Liver (tissue), 9 donors: ENCODE measurements around the gene MEIG1. TPM values are rescaled to one million over a fixed set of nuclear protein-coding genes. Genes with fewer than 3 reads are reported as not detected.

Experiments used
- DNase-seq: peaks from one replicate; pipeline ENCODE4 v3.0.0-alpha.2; 2017; ENCODE audit warnings: low spot score
- H3K27ac ChIP-seq, 2 donors: one replicate each; pipeline ENCODE4 v1.7.0; 2013; ENCODE audit warnings: inconsistent platforms in 2 of 2, low read length in 2 of 2, control low read depth in 1 of 2, low read depth in 1 of 2, mild to moderate bottlenecking in 1 of 2
- H3K27me3 ChIP-seq, 4 donors: one replicate each; pipeline versions ENCODE4 v1.6.1 to v1.7.0; 2013; ENCODE audit warnings: low read length in 3 of 4, inconsistent platforms in 1 of 4, mild to moderate bottlenecking in 1 of 4, moderate library complexity in 1 of 4; ENCODE audit not compliant: control insufficient read depth in 4 of 4, insufficient read depth in 4 of 4
- H3K36me3 ChIP-seq, 4 donors: one replicate each; pipeline versions ENCODE4 v1.6.1 to v1.7.0; 2013; ENCODE audit warnings: low read length in 3 of 4, mild to moderate bottlenecking in 3 of 4, low read depth in 1 of 4, moderate library complexity in 1 of 4; ENCODE audit not compliant: control insufficient read depth in 4 of 4, insufficient read depth in 3 of 4
- H3K4me1 ChIP-seq, 4 donors: one replicate each; pipeline versions ENCODE4 v1.6.1 to v1.7.0; 2013; ENCODE audit warnings: low read length in 3 of 4, mild to moderate bottlenecking in 3 of 4, moderate library complexity in 1 of 4; ENCODE audit not compliant: control insufficient read depth in 4 of 4, insufficient read depth in 4 of 4
- H3K4me3 ChIP-seq, 3 donors: one replicate each; pipeline versions ENCODE4 v1.6.1 to v1.7.0; 2013; ENCODE audit warnings: low read length in 3 of 3, control low read depth in 1 of 3, low read depth in 1 of 3, mild to moderate bottlenecking in 1 of 3
- H3K9ac ChIP-seq, 2 donors: one replicate each; pipeline ENCODE4 v1.7.0; 2013; ENCODE audit warnings: low read length in 2 of 2, mild to moderate bottlenecking in 2 of 2, moderate library complexity in 2 of 2, control low read depth in 1 of 2, low read depth in 1 of 2
- H3K9me3 ChIP-seq, 4 donors: one replicate each; pipeline versions ENCODE4 v1.6.1 to v1.7.0; 2013; ENCODE audit warnings: low read length in 3 of 4; ENCODE audit not compliant: control insufficient read depth in 4 of 4
- EGR1 ChIP-seq, 2 donors: IDR thresholded peaks; 2 replicates each; pipeline ENCODE4 v1.6.1; 2016 to 2018; ENCODE audit warnings: antibody characterized with exemption in 2 of 2, low read depth in 2 of 2
- FOXA1 ChIP-seq: IDR thresholded peaks from 2 replicates; pipeline ENCODE4 v1.6.1; 2016; ENCODE audit warnings: antibody characterized with exemption
- GABPA ChIP-seq, 2 donors: IDR thresholded peaks in 1 of 2; conservative IDR thresholded peaks in 1 of 2; 2 replicates each; pipeline ENCODE4 v1.6.1; 2016; ENCODE audit warnings: antibody characterized with exemption in 2 of 2, mild to moderate bottlenecking in 1 of 2, moderate library complexity in 1 of 2
- HNF4G ChIP-seq: IDR thresholded peaks from 2 replicates; pipeline ENCODE4 v1.6.1; 2016; ENCODE audit warnings: antibody characterized with exemption
- JUND ChIP-seq, 2 donors: IDR thresholded peaks; 2 replicates each; pipeline ENCODE4 v1.6.1; 2016; ENCODE audit warnings: antibody characterized with exemption in 2 of 2
- NR2F2 ChIP-seq: IDR thresholded peaks from 2 replicates; pipeline ENCODE4 v1.6.1; 2016; ENCODE audit warnings: antibody characterized with exemption
- RAD21 ChIP-seq, 2 donors: IDR thresholded peaks; 2 replicates each; pipeline ENCODE4 v1.6.1; 2016; ENCODE audit warnings: antibody characterized with exemption in 2 of 2, mild to moderate bottlenecking in 2 of 2
- REST ChIP-seq: IDR thresholded peaks from 2 replicates; pipeline ENCODE4 v1.6.1; 2016; ENCODE audit warnings: antibody characterized with exemption, mild to moderate bottlenecking
- RXRA ChIP-seq, 2 donors: IDR thresholded peaks; 2 replicates each; pipeline ENCODE4 v1.6.1; 2017 to 2018; ENCODE audit warnings: antibody characterized with exemption in 2 of 2, mild to moderate bottlenecking in 1 of 2
- SP1 ChIP-seq: IDR thresholded peaks from 2 replicates; pipeline ENCODE4 v1.6.1; 2018; ENCODE audit warnings: antibody characterized with exemption, mild to moderate bottlenecking
- ZBTB33 ChIP-seq: IDR thresholded peaks from 2 replicates; pipeline ENCODE4 v1.6.1; 2016; ENCODE audit warnings: antibody characterized with exemption
- WGBS: extraction: QIAGEN DNeasy Blood & Tissue Kit; methylation state at CpG from one replicate; pipeline ENCODE4 v1.1.7; 2013; 5-methylcytosine and 5-hydroxymethylcytosine counted together
- polyA plus RNA-seq, 2 donors: library from polyadenylated mRNA; stranded (reverse) in 1 of 2; unstranded in 1 of 2; fragments of 200-250 nt in 1 of 2; fragments of >200 nt in 1 of 2; fragmentation: Nextera tagmentation in 1 of 2; extraction: Ambion mirVana in 1 of 2; gene quantifications; one replicate each; pipeline versions ENCODE4 v1.2.1 to v1.2.3, GENCODE V29; 2013 to 2015
- total RNA-seq, 2 donors: library from RNA; depleted of rRNA; stranded (reverse); fragments of >200 nt; gene quantifications; one replicate each; pipeline ENCODE4 v1.2.3, GENCODE V29; 2014
- TF ChIP-seq, protein P1 (sequence below): IDR thresholded peaks from 2 replicates; pipeline ENCODE4 v1.6.1; 2016; ENCODE audit warnings: antibody characterized with exemption
- TF ChIP-seq, protein P2 (sequence below): fragments of 150-350 bp; IDR thresholded peaks from 2 replicates; pipeline ENCODE4 v1.5.1; 2017; ENCODE audit warnings: improper control_type of control experiment, low read depth, low read length; ENCODE audit not compliant: missing input control
- TF ChIP-seq, protein P3 (sequence below): IDR thresholded peaks from 2 replicates; pipeline ENCODE4 v1.6.1; 2016; ENCODE audit warnings: antibody characterized with exemption
- donor health status: healthy.
- donor health status: healthy.
- donor health status: healthy.
- donor health status: healthy.
- donor health status: healthy.

Gene MEIG1
- total and polyA plus RNA-seq, 4 donors, result 0.33 TPM; not detected in 3

DNA sequence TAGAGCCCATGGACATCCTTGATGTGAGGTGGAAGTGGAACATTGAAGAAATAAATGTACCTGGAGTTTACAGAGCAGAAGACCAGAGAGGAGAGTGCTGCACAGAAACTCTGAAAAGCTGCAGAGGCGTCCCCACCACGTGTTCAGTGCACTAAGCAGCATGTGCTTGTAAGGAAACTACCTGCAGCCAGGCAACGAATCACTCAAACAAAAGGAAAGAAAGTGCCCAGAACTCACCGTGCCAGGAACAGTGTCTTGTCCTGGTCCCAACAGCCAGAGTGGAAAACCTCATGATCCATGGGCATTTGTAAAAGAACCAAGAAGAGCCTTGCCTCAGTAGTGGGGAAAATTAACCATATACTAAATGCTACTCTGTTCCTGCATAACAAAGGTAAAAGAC is 48.2 kb upstream of the MEIG1 start:
- no peak for TF ChIP-seq RXRA (IDR thresholded peaks at IDR 0.05)
- no peak for DNase-seq
- Histone ChIP-seq H3K27ac (no peak overlapping the region), H3K9ac (no peak overlapping the region), H3K4me3 (no peak overlapping the region), H3K36me3 (peaks cover 0 to 21% (median 10%) of the 10 kb centered on the region in 4 donors), H3K27me3 (no peaks in the 10 kb centered on the region), H3K9me3 (no peaks in the 10 kb centered on the region), H3K4me1 (no peaks in the 10 kb centered on the region)
- WGBS, result over 99% methylated on average over 4 of the region's 4 CpGs

GRCh38 chr10:14911801-14912200 is 47.4 kb upstream of the MEIG1 start:
- no peak for DNase-seq
- H3K27me3 ChIP-seq, result no peaks in the 10 kb centered on the region
- no peaks in the 10 kb centered on the region for H3K4me1 ChIP-seq
- peaks cover 1 to 21% (median 11%) of the 10 kb centered on the region in 4 donors for H3K36me3 ChIP-seq
- 82% methylated on average over 3 of the region's 3 CpGs for WGBS
- peaks cover 0 to 6% (median 2%) of the 10 kb centered on the region in 4 donors for H3K9me3 ChIP-seq
- H3K27ac ChIP-seq, result no peak overlapping the region
- no peak overlapping the region for H3K4me3 ChIP-seq
- no peak for TF ChIP-seq RAD21 (IDR thresholded peaks at IDR 0.05)
- no peak for TF ChIP-seq HNF4G
- no peak for TF ChIP-seq ZBTB33
- TF ChIP-seq, protein P1, sequence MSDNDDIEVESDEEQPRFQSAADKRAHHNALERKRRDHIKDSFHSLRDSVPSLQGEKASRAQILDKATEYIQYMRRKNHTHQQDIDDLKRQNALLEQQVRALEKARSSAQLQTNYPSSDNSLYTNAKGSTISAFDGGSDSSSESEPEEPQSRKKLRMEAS, result no peak
- no peak for TF ChIP-seq FOXA1
- no peak for TF ChIP-seq JUND (IDR thresholded peaks at IDR 0.05)
- no peak for TF ChIP-seq REST
- TF ChIP-seq, protein P2, sequence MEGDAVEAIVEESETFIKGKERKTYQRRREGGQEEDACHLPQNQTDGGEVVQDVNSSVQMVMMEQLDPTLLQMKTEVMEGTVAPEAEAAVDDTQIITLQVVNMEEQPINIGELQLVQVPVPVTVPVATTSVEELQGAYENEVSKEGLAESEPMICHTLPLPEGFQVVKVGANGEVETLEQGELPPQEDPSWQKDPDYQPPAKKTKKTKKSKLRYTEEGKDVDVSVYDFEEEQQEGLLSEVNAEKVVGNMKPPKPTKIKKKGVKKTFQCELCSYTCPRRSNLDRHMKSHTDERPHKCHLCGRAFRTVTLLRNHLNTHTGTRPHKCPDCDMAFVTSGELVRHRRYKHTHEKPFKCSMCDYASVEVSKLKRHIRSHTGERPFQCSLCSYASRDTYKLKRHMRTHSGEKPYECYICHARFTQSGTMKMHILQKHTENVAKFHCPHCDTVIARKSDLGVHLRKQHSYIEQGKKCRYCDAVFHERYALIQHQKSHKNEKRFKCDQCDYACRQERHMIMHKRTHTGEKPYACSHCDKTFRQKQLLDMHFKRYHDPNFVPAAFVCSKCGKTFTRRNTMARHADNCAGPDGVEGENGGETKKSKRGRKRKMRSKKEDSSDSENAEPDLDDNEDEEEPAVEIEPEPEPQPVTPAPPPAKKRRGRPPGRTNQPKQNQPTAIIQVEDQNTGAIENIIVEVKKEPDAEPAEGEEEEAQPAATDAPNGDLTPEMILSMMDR, result no peak
- no peak for TF ChIP-seq EGR1 (IDR thresholded peaks at IDR 0.05; ENCODE audit: low read depth in 2 of 2)
- no peak for TF ChIP-seq SP1
- TF ChIP-seq, protein P3, sequence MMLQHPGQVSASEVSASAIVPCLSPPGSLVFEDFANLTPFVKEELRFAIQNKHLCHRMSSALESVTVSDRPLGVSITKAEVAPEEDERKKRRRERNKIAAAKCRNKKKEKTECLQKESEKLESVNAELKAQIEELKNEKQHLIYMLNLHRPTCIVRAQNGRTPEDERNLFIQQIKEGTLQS, result no peak
- TF ChIP-seq NR2F2, result no peak
- TF ChIP-seq GABPA (IDR thresholded peaks at IDR 0.05 in 1 of 2, conservative IDR thresholded peaks at IDR 0.05 in 1 of 2), result no peak
- H3K9ac ChIP-seq, result no peak overlapping the region
